ENCODE measurements around the gene PON2. TPM values are rescaled to one million over a fixed set of nuclear protein-coding genes. Genes with fewer than 3 reads are reported as not detected.
"Not testable (repeated sequence)": the region's sequence is repeated elsewhere in the genome, so short reads cannot be mapped to it uniquely, and the experiment has no call there.

The PON2 gene
- total RNA-seq, 2 donors from 2014 or later, result 3.9 to 9.3 TPM

DNA sequence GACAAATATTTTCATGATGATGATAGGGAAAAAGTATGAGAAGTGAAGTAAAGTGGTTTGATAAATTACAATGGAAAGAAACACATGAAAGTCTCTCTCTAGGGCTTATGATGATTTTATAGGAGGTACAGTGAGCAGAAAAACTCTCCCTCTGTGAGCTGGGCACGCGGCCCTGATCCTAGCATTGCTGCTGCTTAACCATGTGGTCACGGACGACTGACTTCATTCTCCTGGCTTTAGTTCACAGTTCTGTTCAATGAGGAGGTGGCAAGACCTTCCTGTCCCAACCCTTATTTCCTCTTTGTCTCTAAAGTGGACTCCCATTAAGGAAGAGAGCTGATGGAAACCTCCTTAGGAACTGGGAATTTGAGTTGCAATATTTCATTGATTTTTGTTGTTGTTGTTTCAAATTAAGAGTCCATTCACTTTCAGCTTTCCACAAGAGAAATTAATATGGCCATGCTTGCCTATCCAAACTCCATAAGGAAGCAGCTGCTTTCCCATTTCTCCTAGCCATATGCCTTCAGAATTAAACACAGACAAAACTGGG lies 30.4 kb downstream of the PON2 start:
- peaks cover 9% of the 10 kb centered on the region for H3K27me3 Mint-ChIP-seq
- no peak overlapping the region for H3K27ac Mint-ChIP-seq
- no peaks in the 10 kb centered on the region for H3K4me1 Mint-ChIP-seq
- H3K36me3 Mint-ChIP-seq (ENCODE audit: low read depth), result no peaks in the 10 kb centered on the region
- H3K4me3 Mint-ChIP-seq, result no peak overlapping the region
- no peak for ATAC-seq (replicated peaks)
- H3K9me3 Mint-ChIP-seq, result no peaks in the 10 kb centered on the region

DNA sequence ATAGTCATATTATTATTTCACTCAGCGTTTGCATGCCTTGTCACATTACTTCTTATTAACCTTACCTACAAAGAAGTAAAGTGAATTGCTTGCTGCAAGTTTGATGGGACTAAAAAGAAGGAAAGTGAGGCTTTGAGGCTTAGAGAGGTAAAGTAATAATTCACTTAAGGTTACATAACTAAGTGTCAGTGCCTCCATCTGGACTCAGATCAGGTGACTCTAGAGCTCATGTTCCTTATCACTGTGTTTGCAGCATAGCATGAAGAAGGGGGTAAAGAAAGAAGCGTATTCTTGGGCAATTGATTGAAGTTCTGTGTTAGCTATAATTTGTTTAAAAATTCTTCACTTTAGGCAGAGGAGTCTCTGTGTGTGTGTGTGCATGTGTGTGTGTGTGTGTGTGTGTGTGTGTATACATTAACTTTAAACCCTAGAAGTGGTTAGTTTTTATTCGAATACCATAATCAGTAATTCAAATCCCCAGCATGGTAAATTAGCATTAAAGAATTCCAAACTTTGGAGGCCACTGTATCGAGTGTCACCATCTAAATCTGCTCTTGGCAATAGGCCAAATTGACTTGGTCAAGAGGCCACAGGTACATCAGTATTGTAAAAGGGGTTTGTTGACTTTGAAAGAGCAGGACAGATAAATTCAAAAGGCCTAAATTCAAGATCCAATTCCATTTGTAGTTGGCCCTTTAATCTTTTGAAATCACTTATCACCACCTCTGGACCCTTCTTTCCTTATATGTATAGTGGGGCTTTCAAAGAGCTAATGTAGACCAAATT lies 36.5 kb downstream of the PON2 start:
- H3K27me3 Mint-ChIP-seq, result peaks cover 37% of the 10 kb centered on the region
- no peaks in the 10 kb centered on the region for H3K4me1 Mint-ChIP-seq
- H3K9me3 Mint-ChIP-seq, result no peaks in the 10 kb centered on the region
- no peaks in the 10 kb centered on the region for H3K36me3 Mint-ChIP-seq (ENCODE audit: low read depth)
- no peak overlapping the region for H3K4me3 Mint-ChIP-seq
- H3K27ac Mint-ChIP-seq, result no peak overlapping the region
- no peak for ATAC-seq (replicated peaks)

DNA sequence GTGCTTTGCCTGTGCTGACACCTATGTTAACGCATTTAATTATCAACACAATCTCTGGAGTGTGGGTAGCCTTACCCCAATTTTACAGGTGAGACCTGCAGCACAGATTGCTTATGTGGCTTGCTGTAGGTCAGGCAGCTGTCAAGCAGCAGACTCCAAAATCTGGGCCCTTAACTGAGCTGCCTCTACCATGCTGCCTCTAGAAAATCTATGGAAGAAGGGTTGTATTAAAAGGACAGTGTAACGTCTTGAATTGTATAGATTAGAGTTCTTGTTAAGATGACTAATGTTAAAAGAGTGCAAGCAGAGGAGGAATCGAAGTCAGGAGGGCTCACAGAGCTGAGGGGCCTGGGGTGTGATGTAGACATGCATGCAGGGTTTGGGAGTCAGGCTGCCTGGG lies 37.4 kb downstream of the PON2 start:
- Mint-ChIP-seq H3K4me3 (no peak overlapping the region), H3K9me3 (no peaks in the 10 kb centered on the region), H3K4me1 (no peaks in the 10 kb centered on the region), H3K27me3 (peaks cover 41% of the 10 kb centered on the region), H3K27ac (no peak overlapping the region), H3K36me3 (ENCODE audit: low read depth) (no peaks in the 10 kb centered on the region)
- ATAC-seq (replicated peaks), result no peak

DNA sequence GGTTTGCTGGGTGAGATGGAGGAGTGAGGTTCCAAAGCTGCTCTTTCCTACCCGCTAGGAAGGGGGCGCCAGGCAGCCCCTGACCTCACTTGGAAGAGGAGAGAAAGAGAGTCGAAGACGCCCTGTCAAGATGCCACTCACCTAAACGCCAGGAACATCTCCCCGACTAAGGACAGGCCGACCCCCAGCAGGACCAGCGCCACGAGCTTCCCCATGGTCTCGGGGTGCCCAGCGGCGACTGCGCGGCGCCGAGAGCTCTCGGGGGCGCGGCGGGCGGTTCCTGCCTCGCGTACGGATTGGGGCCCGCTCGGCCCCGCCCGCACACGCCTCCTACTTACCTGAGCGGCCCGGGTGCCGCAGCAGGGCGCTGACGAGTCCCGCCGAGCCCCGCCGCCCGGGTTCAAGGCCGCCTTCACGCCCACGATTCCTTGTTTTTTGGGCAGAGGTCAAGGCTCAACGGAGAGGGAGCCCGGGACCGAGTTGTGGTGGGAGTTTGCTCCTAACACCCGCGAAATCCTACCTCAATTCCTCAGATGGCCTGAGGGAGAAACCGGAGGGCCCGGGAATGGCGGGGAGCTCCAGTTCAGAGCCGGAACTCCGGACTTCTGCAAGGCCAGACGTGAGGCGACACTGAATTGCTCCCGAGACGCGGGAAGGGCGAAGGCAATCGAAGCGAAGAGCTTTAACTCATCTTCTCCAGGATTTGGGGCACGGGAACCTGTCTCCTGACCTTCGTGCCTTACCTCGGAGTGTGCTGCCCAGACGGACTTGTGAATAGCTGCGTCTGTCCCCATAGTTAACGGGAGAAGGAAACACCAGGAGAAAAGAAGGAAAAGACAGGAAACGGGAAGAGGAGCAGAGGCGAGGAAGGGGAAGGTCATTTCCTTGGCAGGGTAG lies 38.4 kb downstream of the PON2 start, which contains the start of gene PON3:
PON3 (minus strand) TSS at position 240 of the 897 bp plus-strand sequence; CDS start at position 215, 25 bp downstream.
- H3K36me3 Mint-ChIP-seq (ENCODE audit: low read depth), result no peaks in the 10 kb centered on the region
- H3K4me3 Mint-ChIP-seq, result peak within 1 kb of the TSS; percentile 54
- no peaks in the 10 kb centered on the region for H3K4me1 Mint-ChIP-seq
- ATAC-seq (replicated peaks), result peak; percentile 87
- H3K9me3 Mint-ChIP-seq, result no peaks in the 10 kb centered on the region
- H3K27ac Mint-ChIP-seq, result no peak within 1 kb of the TSS
- peaks cover 41% of the 10 kb centered on the region for H3K27me3 Mint-ChIP-seq

DNA sequence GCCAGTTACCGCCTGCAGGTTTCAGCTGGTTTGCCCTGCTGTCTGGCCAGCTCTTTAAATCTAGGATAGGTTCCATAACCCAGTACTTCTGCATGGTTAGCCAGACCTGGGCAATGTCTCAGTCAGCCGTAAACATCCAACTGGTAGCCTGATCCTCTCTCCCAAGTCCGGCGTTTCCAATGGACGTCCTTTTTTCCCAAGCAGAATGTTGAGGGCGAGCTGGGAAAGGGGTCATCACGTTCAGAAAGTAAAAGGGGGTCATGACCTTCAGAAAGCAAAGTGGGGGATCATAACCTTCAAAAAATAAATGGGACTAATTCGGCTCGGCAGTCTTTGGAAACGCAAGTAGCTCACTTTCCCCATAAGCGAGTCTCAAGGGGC lies 39.1 kb downstream of the PON2 start:
- H3K4me3 Mint-ChIP-seq, result peak overlapping the region; percentile 54

DNA sequence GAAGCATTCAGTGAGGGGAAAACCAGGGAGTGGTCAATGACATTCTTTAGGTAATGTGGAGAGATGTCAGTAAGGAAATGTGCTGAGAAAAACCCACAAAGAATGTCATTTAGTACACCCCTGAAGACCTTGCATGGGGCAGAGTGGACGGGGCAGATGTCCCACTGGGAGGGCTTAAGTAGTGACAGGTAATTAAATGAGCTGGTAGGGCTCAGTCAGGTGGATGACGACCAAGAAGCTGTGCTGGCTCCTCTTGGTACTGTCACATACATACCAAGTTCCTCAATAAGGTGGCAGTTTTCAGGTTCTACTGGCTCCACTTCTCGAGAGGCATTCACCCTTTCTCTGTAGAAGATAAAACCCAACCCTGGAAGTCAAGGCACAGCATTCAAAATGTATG lies 40.5 kb downstream of the PON2 start:
- no peaks in the 10 kb centered on the region for H3K4me1 Mint-ChIP-seq
- peaks cover 36% of the 10 kb centered on the region for H3K27me3 Mint-ChIP-seq
- no peak for ATAC-seq (replicated peaks)
- no peaks in the 10 kb centered on the region for H3K36me3 Mint-ChIP-seq (ENCODE audit: low read depth)
- H3K27ac Mint-ChIP-seq, result no peak overlapping the region
- no peak overlapping the region for H3K4me3 Mint-ChIP-seq
- no peaks in the 10 kb centered on the region for H3K9me3 Mint-ChIP-seq

More for the DNA sequence above, 39.1 kb downstream of the PON2 start:
- Mint-ChIP-seq H3K36me3 (ENCODE audit: low read depth) (no peaks in the 10 kb centered on the region), H3K9me3 (no peaks in the 10 kb centered on the region), H3K4me1 (no peaks in the 10 kb centered on the region), H3K27me3 (peaks cover 44% of the 10 kb centered on the region), H3K27ac (no peak overlapping the region)
- no peak for ATAC-seq (replicated peaks)

DNA sequence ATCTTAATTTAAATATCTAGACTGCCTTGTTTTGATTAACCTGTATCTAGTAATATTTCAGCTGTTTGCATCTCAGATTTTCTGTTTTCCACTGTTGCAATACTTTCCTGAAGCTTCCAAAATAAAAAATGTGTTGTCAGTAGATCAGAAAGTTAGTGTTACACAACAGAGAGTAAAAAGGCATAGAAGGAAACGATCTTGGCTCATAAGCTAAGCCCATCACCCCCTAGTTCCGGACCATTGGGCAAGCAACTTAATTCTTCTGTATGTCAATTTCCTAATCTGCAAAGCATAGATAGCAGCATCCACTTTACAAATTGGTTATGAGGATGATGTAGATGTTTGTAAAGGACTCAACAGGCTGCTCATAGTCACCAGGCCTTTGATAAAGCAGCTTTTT lies 43.1 kb downstream of the PON2 start:
- no peak for ATAC-seq (replicated peaks)
- Mint-ChIP-seq H3K36me3 (ENCODE audit: low read depth) (no peaks in the 10 kb centered on the region), H3K4me1 (no peaks in the 10 kb centered on the region), H3K27ac (no peak overlapping the region), H3K9me3 (no peaks in the 10 kb centered on the region), H3K4me3 (no peak overlapping the region), H3K27me3 (peaks cover 23% of the 10 kb centered on the region)

DNA sequence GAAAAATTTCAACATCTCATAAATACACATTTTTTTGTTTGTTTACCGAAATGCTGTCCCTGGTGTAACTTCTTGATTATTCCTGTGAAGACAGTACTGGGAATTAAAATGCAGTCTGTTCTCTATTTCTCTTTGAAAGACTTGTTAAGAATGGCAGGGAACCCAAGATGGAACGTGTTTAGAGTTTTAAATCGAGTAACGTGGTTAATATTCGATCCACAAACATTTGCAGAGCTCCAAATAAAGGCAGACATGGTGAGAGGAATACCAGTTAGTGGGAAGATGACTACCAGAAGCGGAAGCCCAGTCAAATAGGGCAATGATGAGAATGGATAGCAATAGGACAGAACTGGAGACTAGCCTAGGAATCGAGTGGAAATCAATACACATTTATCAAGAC lies 45.3 kb downstream of the PON2 start:
- peaks cover 22% of the 10 kb centered on the region for H3K27me3 Mint-ChIP-seq

DNA sequence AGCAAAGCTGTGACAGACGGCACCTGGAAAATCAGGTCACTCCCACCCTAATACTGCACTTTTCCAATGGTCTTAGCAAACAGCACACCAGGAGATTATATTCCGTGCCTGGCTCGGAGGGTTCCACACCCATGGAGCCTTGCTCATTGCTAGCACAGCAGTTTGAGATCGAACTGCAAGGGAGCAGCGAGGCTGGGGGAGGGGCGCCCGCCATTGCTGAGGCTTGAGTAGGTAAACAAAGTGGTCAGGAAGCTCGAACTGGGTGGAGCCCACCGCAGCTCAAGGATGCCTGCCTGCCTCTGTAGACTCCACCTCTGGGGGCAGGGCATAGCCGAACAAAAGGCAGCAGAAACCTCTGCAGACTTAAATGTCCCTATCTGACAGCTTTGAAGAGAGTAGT lies 55.4 kb downstream of the PON2 start:
- not testable (repeated sequence) for H3K9me3 Mint-ChIP-seq, H3K27me3 Mint-ChIP-seq, H3K4me1 Mint-ChIP-seq

More for the DNA sequence above, 45.3 kb downstream of the PON2 start:
- Mint-ChIP-seq H3K4me1 (no peaks in the 10 kb centered on the region), H3K27ac (no peak overlapping the region), H3K4me3 (no peak overlapping the region), H3K9me3 (peaks cover 7% of the 10 kb centered on the region), H3K36me3 (ENCODE audit: low read depth) (no peaks in the 10 kb centered on the region)
- ATAC-seq (replicated peaks), result no peak

DNA sequence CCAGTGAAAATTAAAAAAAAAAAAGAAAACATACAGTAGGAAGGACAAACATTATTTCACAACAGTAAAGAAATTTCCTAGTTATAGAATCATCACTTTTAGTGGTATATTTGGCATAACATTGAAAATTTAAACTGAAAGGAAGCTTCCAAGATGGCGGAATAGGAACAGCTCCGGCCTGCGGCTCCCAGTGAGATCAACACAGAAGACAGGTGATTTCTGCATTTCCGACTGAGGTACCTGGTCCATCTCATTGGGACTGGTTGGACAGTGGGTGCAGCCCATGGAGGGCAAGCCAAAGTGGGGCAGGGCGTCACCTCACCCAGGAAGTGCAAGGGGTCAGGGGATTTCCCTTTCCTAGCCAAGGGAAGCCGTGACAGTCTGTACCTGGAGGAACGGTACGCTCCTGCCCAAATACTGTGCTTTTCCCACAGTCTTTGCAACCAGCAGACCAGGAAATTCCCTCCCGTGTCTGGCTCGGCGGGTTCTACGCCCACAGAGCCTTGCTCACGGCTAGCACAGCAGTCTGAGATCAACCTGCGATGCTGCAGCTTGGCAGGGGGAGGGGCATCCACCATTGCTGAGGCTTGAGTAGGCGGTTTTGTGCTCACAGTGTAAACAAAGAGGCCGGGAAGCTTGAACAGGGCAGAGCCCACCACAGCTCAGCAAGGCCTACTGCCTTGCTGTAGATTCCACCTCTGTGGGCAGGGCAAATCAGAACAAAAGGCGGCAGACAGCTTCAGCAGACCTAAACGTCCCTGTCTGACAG lies 58.0 kb downstream of the PON2 start:
- Mint-ChIP-seq H3K9me3 (peaks cover 3% of the 10 kb centered on the region), H3K27ac (no peak overlapping the region), H3K27me3 (peaks cover 4% of the 10 kb centered on the region), H3K4me1 (no peaks in the 10 kb centered on the region), H3K36me3 (ENCODE audit: low read depth) (no peaks in the 10 kb centered on the region), H3K4me3 (peak overlapping the region; percentile 12)
- peak; percentile 40 for ATAC-seq (replicated peaks)

More for the DNA sequence above, 55.4 kb downstream of the PON2 start:
- not testable (repeated sequence) for H3K27ac Mint-ChIP-seq; ATAC-seq (replicated peaks); H3K36me3 Mint-ChIP-seq (ENCODE audit: low read depth); H3K4me3 Mint-ChIP-seq

DNA sequence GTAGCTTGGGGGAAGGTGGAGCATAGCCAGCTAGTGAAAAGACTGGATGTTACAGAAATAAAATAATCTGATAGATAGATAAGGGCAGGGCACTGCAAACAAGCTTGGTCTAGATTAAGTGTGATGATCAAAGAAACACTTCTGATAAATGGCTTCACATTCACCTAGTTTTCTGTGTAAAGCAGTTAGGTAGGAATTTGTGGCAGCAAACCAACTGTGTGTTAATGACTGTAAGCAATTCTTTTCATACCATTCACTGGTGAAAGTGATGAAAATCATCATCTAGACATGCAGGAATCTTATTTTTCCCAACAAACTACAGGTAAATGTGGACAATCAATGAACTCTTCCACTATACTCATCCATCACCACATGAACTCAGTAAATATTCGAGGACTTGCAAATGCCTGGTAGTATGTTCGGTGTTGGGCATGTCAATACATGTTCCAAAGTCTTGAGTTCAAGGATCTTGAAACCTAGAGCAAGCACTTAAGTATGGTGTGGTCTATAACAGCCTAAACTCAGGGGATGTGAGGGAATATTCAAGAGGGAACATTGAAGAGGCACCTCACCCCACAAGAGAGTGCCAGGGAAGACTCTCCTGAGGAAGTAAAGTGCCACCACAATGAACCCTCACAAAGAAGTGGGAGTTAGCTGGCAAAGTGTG lies 59.1 kb downstream of the PON2 start:
- H3K4me1 Mint-ChIP-seq, result no peaks in the 10 kb centered on the region
- ATAC-seq (replicated peaks), result no peak
- H3K4me3 Mint-ChIP-seq, result no peak overlapping the region
- H3K36me3 Mint-ChIP-seq (ENCODE audit: low read depth), result no peaks in the 10 kb centered on the region
- peaks cover 3% of the 10 kb centered on the region for H3K9me3 Mint-ChIP-seq
- H3K27ac Mint-ChIP-seq, result no peak overlapping the region
- H3K27me3 Mint-ChIP-seq, result peaks cover 4% of the 10 kb centered on the region

DNA sequence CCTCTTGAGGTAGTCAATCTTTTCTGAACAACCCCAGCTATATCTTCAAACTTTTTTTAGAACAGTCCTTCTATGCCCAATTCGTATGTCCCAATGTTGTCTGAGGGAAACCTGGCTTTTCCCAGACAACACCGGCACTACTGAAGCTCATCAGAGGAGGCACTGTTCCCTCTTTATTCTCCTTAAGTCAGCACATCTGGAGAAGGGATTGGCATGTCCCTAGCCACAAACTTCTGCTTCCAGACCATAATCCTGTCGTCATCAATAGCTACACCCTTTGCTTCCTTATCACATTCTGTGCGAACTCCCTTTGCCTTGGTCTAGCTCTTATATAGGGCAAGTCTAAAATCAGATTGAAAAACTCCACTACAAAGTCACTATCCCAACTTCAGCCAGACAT lies 61.5 kb downstream of the PON2 start:
- Mint-ChIP-seq H3K4me3 (no peak overlapping the region), H3K36me3 (ENCODE audit: low read depth) (no peaks in the 10 kb centered on the region), H3K9me3 (no peaks in the 10 kb centered on the region), H3K27me3 (peaks cover 4% of the 10 kb centered on the region), H3K27ac (no peak overlapping the region), H3K4me1 (no peaks in the 10 kb centered on the region)
- ATAC-seq (replicated peaks), result no peak

DNA sequence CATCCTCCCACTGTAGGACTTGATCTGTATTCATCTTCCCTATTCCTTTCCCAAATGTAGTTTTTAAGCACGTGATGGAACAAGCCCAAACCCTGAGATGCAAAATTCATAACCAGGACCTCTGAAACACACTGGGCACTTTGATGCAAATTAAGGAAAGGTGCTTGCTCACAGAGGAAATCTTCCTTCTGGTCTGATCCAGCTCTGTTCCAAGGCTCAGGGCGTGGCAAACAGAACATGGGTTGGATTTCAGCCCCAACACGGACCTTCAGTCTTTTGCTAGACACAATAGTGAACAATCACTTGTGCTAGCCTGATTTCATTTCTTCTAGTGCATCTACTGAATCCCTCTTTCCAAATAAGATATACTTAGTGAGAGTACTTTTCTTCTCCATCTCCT lies 66.6 kb downstream of the PON2 start:
- no peaks in the 10 kb centered on the region for H3K36me3 Mint-ChIP-seq (ENCODE audit: low read depth)
- no peak for ATAC-seq (replicated peaks)
- H3K27me3 Mint-ChIP-seq, result no peaks in the 10 kb centered on the region
- H3K27ac Mint-ChIP-seq, result no peak overlapping the region
- H3K4me3 Mint-ChIP-seq, result no peak overlapping the region
- H3K9me3 Mint-ChIP-seq, result no peaks in the 10 kb centered on the region
- no peaks in the 10 kb centered on the region for H3K4me1 Mint-ChIP-seq

DNA sequence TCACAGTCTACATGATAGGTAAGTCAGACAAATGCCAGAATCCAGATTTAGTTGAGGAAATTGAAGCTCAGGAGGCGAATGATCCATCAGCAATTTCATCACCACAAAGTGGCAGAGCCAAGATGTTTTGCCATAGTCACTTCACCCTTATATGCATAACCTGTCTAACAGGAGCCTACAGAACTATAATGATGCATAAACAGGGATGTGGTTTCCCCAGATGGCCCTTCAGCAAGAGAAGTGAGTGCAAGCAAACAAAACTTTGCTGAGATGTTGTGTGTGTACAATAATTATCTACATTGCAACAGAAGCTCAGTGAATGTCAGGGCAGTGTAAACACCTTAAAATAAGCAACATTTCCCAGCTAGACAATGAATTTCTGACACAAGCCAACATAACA lies 67.2 kb downstream of the PON2 start:
- ATAC-seq (replicated peaks), result no peak
- no peak overlapping the region for H3K4me3 Mint-ChIP-seq
- peaks cover under 1% of the 10 kb centered on the region for H3K27me3 Mint-ChIP-seq
- no peaks in the 10 kb centered on the region for H3K36me3 Mint-ChIP-seq (ENCODE audit: low read depth)
- H3K4me1 Mint-ChIP-seq, result no peaks in the 10 kb centered on the region
- H3K9me3 Mint-ChIP-seq, result no peaks in the 10 kb centered on the region
- H3K27ac Mint-ChIP-seq, result no peak overlapping the region

All from activated T-helper 17 cell treated with anti-CD3 and anti-CD28 coated beads, Interleukin-2, amount 50 U/mL, for 72 hours (primary cell).